HG02938 (cell line): ENCODE measurements around the gene SERPINB5.
"Not testable (repeated sequence)": the region's sequence is repeated elsewhere in the genome, so short reads cannot be mapped to it uniquely, and the experiment has no call there.

ENCODE experiments used
- ATAC-seq: cut with Tn5 transposase; IDR thresholded peaks from one replicate; pipeline ENCODE4 v1.9.1; 2021; ENCODE audit warnings: mild to moderate bottlenecking, moderate library complexity; ENCODE audit not compliant: unreplicated experiment

Gene SERPINB5

GRCh38 chr18:63476668-63477067 lies at the start of gene SERPINB5:
Gene SERPINB5 (plus strand): TSS chr18:63476958. CDS start chr18:63484429, 7,471 bp downstream.
- no peak for ATAC-seq

- no peak for ATAC-seq
Observed at GRCh38 chr18:63427558-63427957, 49.2 kb upstream of the SERPINB5 start.

- no peak for ATAC-seq
Observed at GRCh38 chr18:63430526-63430925, 46.2 kb upstream of the SERPINB5 start.

GRCh38 chr18:63431180-63431579 lies 45.6 kb upstream of the SERPINB5 start:
- ATAC-seq: no peak

GRCh38 chr18:63433334-63433866 lies 43.4 kb upstream of the SERPINB5 start:
- no peak for ATAC-seq

- ATAC-seq: no peak
Observed at GRCh38 chr18:63438181-63438580, 38.6 kb upstream of the SERPINB5 start.

- ATAC-seq: peak; percentile 56
Observed at GRCh38 chr18:63439334-63439733, 37.4 kb upstream of the SERPINB5 start.

- no peak for ATAC-seq
Observed at GRCh38 chr18:63440219-63440618, 36.5 kb upstream of the SERPINB5 start.

- no peak for ATAC-seq
Observed at GRCh38 chr18:63440881-63441280, 35.9 kb upstream of the SERPINB5 start.

GRCh38 chr18:63443829-63444228 lies 32.9 kb upstream of the SERPINB5 start:
- no peak for ATAC-seq

GRCh38 chr18:63444580-63444979 lies 32.2 kb upstream of the SERPINB5 start:
- no peak for ATAC-seq

GRCh38 chr18:63445037-63445436 lies 31.7 kb upstream of the SERPINB5 start:
- ATAC-seq: no peak

GRCh38 chr18:63446266-63446665 lies 30.5 kb upstream of the SERPINB5 start:
- ATAC-seq: no peak

- no peak for ATAC-seq
Observed at GRCh38 chr18:63447066-63447465, 29.7 kb upstream of the SERPINB5 start.

- ATAC-seq: no peak
Observed at GRCh38 chr18:63449426-63449825, 27.3 kb upstream of the SERPINB5 start.

GRCh38 chr18:63451799-63452660 lies 24.7 kb upstream of the SERPINB5 start:
- ATAC-seq: no peak

- not testable (repeated sequence) for ATAC-seq
Observed at GRCh38 chr18:63452751-63453150, 24.0 kb upstream of the SERPINB5 start.

- ATAC-seq: no peak
Observed at GRCh38 chr18:63454497-63454896, 22.3 kb upstream of the SERPINB5 start.

- ATAC-seq: no peak
Observed at GRCh38 chr18:63457977-63458376, 18.8 kb upstream of the SERPINB5 start.

- ATAC-seq: no peak
Observed at GRCh38 chr18:63460414-63460813, 16.3 kb upstream of the SERPINB5 start.

GRCh38 chr18:63464434-63464833 lies 12.3 kb upstream of the SERPINB5 start:
- no peak for ATAC-seq

- ATAC-seq: no peak
Observed at GRCh38 chr18:63465059-63465458, 11.7 kb upstream of the SERPINB5 start.
